Hepatic stellate cell (primary cell): Measurements from ENCODE around the gene AKR1C1.
"Not testable (repeated sequence)": the region's sequence is repeated elsewhere in the genome, so short reads cannot be mapped to it uniquely, and the experiment has no call there.

Experiments used
- DNase-seq: peaks from one replicate; pipeline ENCODE4 v3.0.0; 2011; ENCODE audit warnings: low spot score

AKR1C1 gene

DNA sequence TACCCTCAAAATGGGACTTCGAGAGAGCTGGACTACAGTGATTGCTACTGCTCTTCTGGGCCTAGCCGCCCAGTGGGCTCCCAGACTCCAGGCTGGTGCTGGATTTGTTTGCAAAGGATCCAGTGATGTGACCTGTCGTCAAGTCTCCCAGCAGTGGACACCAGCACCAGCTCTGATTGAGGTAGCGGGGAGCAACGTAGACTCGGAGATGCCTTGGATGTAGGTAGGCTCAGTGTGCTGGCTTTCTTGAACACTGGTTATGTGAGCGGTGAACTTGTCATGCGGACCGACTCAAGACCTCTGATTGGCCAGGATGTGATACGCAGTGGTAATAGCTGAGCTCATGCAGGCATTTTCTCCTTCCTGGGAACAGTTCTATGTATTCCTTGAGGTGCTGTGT, 21.0 kb downstream of the AKR1C1 start:
- no peak for DNase-seq

DNA sequence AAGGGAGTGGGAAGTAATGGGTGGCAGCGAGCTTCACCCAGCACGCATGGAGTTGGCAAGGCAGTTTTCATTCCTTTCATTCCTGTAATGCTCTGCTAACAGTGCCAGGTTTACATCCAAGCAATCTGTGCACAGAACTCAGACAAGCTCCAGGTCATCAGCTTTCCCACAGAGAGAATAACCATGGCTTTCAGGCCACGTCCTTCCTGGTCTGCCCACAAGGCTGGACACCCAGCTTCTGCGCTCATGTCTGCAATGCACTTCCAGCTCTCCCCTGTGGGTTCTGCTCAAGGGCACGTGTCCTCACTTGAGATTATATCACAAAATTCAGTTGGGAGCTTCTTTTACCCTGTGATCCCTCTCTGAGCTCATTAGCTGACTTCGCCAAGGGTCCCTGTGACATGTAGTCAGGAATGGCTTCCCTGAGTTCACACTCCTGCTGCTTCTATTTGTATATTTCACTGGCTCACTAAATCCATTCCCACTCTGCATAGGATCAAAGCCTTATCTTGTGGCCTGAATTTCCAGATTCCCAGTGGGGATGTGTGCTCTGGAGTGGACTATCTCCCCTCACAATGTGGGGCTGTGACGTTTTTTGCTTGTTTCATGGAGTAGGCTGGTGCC, 21.9 kb downstream of the AKR1C1 start:
- no peak for DNase-seq

DNA sequence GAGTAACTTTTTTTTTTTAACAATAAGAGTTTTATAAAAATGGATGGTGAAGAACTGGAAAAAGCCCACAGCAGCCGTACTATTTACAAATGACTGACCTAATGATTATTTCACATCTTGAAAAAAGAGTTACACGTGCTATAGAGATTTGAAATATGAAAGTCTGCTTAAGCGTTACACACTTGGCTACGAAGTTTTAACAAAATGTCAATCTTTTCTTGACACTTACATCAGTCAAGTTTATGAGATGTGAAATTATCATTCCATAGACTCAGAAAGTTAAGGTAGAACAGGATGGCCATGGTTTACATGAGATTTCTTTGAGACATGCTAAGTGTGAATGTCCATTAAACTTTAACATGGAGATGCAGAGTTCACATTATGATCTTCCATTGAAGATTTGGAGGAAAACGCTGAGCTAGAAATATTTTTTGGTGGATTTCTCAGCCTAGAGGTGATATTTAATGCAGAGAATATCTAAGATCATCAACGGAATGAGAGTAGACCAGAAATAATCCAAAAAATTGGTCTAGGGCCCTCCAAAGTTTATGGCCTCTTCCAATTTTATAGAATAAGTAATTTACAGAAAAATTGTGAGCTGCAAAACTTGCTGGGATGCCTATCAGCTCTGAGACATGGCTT, 24.9 kb downstream of the AKR1C1 start:
- not testable (repeated sequence) for DNase-seq

DNA sequence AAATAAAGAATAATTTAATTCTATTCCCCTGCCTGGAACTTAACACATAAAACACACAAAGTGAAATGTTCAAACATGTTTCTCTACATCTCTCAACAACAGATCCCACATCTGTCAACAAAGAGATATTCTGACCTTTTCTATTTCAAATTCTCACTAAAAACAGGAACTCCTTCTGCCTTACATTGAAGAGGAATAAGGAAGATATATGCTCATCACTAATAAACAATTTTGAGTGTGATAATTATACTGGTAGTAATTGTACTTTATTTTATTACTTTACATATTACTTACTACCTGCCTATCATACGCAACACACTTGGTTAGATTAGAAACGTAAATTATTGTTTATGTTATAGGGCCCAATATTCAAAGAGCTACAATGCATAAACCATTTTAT, 27.0 kb downstream of the AKR1C1 start:
- DNase-seq = no peak

DNA sequence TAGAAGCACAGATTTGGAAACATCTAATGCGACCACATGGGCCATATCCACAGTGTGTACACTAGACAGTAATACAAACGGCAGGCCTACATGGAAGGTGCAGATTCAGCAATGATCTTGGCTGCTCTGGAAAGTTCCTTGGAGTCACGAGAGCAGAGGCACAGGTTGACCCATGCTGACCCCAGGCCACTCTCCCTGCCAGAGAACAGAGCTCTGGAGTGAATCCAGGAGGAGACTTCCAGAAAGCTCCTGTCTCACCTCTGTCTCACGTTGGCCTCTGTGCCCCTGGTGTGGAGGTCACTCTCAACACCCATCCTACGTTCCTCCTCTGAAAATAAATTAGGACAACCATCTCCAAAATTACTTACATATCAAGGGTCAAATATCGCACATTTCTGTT, 28.2 kb downstream of the AKR1C1 start:
- DNase-seq = not testable (repeated sequence)

DNA sequence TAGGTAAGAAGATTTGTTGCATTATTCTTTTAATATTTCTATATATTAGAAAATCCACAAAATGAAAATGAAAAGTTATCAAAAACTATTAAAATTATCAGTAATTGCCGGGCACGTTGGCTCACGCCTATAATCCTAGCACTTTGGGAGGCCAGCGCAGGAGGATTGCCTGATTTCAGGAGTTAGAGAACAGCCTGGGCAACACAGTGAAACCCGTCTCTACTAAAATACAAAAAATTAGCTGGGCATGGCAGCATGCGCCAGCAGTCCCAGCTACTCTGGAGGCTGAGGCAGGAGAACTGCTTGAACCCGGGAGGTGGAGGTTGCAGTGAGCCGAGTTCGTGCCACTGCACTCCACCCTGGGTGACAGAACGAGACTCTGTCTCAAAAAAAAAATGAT, 29.3 kb downstream of the AKR1C1 start:
- not testable (repeated sequence) for DNase-seq

DNA sequence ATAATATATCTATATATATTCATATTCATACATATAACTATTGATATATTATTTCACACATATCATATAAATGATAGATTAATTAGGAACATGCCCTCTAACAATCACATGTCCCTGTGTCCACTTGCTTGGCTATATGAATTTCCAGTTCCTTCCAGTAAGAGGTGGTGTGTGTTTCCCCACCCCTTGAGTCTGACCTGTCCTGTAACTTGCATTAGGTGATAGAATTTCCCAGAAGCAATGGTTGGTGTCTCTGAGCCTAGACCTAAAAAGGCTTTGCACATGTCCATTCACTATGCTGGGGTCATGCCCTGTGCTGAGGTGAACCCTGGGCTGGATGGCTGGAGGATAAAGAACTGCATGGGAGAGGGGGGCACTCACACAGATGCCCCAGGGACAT, 31.0 kb downstream of the AKR1C1 start:
- DNase-seq = not testable (repeated sequence)

DNA sequence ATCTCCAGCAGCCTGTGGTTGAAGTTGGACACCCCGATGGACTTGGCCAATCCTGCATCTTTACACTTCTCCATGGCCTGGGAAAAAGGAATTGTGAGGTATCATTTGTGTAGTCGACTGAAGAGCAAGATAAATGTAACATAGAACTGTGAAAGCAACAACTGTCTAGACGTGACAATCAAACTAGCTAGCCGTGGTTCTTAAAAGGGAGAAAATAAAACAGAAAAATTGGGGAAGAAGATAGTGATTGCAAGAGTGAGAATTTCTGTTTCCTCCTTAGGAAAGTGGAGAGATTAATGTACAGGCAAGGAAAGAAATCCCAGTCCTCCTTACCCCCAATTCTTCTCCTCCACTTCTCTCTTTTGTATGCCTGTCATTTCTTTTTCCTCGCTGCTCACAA, 35.5 kb downstream of the AKR1C1 start:
- DNase-seq = no peak

DNA sequence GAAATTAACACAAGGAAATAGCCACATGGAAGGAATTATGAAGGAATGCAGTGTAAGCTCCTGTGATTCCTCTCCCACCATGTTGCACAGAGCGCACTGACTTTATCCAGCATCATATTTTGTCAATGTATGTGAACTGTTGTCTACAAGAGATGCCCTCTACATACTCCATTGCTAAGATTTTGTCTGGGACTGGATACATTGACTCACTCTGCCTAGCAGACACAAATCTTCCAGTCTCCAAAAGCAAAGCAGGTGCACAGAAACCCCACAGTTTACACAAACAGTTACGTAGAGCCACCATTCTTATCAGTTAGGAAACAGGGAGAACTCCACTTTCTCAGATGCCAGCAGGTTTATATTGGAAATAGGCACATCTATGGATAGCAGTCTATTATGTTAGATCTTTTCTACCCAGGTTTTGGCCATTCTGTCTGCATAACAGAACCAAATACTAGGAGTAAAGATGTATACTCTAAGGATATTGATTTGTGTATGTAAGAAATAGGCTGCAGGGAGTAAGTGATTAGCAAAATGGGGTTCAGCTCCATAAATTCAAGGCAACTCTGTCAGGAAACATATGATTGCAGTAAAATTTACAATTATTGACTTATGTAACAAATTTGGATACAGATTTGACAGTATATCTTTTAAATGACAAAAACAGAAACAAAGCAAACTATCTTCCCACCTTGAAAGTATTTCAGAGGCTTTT, 39.0 kb downstream of the AKR1C1 start:
- DNase-seq = no peak

DNA sequence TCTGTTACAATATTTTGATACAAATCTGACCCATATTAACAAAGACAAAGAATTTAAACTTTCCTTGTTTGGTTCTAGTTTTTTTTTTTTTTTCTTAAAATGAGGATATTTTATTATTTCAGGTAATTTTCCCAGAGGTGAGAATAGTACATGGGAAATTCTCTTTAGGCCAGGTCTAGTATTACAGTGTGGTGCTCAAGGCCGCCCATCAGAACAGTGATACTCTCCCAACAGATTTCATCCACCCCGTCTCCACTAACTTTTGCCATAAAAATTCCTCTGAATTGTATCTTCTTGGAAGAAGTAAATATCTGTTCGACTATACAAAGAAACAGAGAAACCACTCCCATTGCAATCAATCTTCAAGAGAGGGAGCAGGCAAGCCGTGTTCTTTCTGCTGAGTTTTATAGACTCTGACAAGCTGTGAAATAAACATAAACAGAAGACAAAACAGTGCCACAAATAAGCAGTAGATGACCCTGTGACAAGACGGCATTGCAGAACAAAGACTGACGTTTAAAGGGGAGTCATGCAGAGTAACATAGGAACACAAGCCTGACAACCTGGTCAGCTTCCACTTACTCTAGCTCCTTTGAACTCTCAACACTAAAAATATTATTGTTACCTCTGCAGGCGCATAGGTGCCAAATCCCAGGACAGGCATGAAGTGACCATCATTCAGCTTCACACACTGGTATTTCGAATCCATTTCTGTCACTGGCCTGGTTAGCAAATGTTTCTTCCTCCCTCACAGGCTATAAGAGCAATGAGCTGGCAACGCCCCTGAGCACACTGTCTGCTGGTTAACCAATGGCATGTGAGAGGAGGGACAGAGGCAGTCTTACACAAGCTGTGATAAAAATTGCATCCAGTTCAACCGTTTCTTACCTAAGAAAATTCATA, 40.2 kb downstream of the AKR1C1 start, which contains the start of gene AKR1C2:
Gene AKR1C2, minus strand, starts transcription at position 731 of the 903 bp plus-strand sequence. Its CDS starts 22 bp downstream, at position 709.
- not testable (repeated sequence) for DNase-seq

DNA sequence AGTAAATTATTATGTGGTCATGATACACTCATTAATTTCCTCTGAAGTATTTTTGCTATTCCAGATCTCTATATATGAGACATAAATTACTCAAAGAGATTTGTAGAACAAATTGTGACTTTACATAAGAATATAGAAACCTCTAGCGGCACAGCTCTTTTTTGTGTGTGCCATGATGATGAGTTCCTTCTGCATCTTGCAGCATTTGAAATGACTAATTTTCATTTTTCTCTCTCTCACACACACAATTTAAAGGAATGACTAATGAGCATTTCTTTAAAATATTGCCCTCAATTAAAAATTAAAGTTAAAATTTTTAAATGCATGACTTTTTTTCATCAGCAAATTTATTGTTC, 40.8 kb downstream of the AKR1C1 start:
- DNase-seq = not testable (repeated sequence)

DNA sequence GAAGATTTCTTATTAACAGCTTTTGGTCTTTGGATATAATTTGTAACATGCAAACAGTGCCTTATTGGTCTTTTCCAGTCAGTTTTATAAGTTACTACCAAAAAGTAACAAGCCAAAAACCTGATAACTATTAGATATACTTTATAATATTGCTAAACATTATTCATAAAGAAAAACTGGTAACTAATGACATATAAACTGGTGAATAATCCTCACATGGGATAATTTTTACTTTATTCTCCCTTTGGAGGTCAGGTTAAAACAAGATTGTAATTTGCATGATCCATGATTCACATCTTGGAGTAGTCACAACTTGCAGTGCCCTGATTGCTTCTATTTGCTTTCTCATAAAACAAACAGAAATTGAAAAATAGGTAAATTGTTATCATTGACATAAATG, 41.3 kb downstream of the AKR1C1 start:
- not testable (repeated sequence) for DNase-seq

DNA sequence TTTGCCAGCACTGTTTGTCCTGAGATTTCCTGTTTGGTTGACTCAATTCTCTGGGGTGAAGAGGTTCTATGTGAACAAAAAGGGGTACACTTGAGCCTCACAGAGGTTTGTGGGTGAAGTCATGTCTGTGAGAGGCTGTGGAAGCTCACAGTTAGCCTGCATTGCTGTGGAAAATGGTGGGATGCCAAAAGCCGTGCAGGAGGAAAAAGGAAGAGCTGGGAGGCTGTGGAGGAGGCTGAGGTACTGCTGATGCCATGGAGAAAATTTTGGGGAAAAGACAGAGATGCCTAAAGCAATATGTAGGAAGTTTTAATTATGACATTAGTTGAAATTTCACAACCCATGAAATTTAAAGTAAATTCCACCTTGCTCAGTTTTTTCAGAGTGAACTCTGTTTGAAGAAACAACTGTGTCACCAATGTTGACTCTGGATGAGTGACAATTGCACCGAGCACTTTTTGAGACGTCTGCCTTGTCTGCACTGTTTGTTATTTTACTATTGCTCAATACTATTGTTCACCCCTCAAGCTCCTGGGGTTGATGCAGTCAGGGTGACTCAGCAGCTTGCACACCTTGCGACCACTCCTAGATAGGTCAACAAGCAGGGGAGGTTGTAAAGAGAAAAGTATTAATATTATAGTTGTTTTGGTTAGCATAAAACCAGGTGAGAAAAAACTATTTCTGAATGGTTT, 45.8 kb downstream of the AKR1C1 start:
- not testable (repeated sequence) for DNase-seq

DNA sequence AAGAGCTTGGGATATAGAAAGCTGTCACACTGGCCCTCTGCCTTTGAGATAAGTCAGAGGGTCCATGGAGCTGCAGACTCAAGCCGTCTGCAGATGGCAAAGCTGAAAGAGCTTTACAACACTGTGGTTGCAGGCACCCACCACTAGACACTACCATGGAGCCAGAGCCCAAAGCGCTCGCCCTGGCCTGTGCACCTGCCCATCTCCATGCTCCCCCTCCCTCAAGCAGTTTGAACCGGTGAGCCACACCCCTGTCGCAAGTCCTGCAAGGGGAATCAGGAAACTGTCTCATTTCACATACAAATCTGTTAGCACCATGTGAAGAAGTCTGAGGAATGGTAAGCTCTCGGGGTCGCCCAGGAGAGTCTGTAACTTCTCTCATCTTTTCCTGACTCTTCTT, 46.8 kb downstream of the AKR1C1 start:
- not testable (repeated sequence) for DNase-seq

DNA sequence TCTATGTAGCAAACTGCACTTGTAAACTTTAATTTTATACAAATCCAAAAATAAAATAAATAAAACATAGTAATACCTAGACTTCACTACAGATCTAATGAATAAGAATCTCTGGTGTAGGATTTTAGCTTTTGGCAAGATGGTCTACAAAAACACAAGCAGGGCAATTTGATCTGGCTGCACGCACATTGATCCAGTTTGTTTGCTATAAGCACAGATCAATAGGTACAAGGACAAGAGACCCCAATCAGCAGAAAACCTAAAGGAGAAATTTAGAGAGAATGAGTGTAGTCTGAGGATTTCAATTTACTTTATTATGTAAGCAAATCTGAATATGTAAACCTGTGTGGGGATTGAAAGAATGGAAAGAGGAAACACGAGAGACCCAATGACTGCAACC, 48.2 kb downstream of the AKR1C1 start:
- DNase-seq = not testable (repeated sequence)

DNA sequence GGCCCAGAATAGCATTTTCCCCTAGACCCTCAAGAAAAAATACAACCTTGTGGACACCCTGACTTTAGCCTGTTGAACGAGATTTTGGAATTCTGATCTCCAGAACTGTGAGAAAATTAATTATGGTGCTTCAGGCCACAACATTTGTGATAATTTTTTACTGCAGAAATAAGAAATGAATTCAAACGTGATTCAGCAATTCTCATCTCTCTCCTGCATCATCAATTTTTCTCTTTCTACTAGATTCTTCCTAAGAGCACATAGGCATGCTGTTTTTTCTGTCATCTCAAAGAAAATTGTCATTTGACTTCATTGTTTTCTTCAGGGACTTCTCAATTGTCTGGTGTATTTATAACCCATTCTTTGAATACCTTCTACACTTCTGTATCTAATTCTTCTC, 49.4 kb downstream of the AKR1C1 start:
- no peak for DNase-seq

DNA sequence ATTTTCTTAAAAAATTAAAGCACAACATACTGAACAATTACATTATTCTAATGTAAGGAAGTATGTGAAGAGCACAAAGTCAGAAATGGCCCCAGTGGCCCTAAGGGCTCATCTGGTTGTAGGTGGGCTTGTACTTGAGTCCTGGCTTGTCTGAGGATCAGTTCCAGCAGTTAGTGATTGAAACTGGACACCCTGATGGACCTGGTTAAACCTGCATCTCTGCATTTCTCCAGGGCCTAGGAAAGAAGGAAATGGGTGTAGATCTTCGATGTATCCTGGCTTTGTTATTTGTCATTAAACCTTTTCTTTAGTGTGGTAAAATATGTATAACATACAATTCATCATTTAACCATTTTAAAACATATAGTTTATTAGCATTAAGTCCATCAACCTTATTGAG, 50.2 kb downstream of the AKR1C1 start:
- no peak for DNase-seq

DNA sequence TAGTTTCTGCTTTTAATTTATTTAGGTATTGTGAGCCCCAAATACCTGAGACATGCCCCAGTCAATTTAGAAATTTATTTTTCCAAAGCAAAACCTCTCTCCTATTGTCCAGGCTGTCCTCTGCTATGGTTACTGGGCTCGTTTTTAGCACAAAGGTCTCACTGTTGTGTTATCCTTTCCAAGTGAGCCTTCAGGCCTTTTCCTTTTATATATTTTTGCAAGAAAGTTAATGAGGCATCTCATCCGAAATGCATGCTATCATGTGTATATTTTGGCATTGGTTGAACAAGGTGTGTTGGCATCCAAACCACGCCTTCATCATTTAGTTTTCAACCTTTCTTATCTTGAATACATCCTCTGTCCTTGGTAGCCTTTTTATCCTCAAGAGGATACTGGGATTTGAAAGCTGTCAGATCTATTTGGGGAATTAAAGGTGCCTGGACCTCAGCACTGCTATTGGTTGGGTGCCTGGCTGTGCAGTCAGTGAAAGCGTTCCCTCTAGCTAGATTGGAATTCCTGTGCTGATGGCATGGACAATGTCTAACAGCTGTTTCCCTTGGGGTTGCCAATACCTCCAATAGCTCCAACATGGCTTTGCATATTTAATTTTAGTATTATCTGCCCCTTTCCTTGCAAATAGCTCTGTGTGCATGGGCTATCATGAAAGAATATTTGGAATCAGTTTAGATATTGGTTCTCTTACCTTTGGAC, 51.1 kb downstream of the AKR1C1 start:
- DNase-seq = not testable (repeated sequence)

DNA sequence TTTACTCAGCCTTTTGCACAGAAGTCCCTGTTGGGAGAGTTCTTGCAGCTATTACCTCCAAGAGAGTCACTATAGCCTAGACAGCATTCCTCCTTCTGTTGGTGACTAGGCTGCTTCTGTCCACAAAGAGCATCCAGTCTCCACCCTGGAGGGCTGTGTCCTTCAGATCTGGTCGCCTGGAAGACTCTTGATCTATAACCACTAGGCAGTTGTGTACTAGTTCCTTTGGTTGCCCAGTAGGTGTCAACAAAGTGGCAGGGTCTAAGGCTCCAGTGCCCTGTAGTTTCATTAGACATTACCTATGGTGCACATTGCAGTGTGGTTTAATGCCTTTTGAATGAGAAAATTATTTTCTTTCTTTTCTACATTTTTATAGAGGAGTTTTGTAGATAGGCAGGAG, 51.7 kb downstream of the AKR1C1 start:
- DNase-seq = no peak

DNA sequence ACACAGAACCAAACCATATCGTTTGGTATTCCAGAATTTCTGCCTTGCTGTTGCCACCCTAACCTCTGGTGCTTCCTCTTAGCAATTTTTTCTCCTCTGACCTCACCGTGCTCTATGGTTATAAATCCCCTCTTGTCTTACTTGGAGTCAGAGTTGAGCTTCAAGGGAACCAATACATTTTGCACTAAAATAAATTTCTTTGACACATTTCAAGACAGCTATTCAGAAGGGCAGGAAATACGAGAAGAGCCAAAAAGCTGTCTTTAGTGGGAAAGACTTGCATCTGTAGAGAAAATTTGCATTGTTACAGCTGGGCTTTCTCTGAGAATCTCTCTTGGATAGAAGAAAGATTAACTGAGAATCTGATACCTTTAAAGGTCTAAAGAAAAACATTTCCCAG, 54.9 kb downstream of the AKR1C1 start:
- DNase-seq = no peak

DNA sequence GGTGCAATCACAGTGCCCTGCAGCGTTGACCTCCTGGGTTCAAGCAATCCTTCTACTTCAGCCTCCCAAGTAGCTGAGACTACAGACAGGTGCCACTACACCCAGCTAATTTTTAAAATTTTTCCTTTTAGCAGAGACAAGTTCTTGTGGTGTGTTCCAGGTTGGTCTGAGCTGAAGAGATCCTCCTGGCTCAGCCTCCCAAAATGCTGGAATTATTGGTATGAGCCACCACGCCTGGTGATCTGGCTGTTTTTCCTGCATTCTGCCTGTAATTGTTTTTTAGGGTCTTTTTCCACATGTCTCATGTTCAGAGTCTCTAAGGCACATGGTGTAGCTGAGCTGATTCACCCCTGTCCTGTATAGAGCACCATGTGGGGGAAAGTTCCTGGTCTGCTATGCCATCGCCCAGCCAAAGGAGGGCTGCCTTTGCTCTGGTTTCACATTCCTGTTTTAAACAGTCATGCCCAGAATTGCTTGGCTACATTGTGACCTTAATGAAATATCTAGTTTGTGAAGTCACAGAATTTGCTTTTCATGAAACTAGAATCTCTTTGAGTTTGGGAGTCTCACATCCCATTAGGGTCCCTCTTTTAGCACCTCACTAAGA, 55.6 kb downstream of the AKR1C1 start:
- DNase-seq = not testable (repeated sequence)
